Activated CD4-positive, CD25-positive, alpha-beta regulatory T cell treated with anti-CD3 and anti-CD28 coated beads, Interleukin-2, amount 50 U/mL, for 72 hours (primary cell): Measurements from ENCODE around the gene HPSE2.
"Not testable (repeated sequence)": the region's sequence is repeated elsewhere in the genome, so short reads cannot be mapped to it uniquely, and the experiment has no call there.

ENCODE experiments used
- DNase-seq: peaks from one replicate; pipeline ENCODE4 v3.0.0; 2021

HPSE2 gene

DNA sequence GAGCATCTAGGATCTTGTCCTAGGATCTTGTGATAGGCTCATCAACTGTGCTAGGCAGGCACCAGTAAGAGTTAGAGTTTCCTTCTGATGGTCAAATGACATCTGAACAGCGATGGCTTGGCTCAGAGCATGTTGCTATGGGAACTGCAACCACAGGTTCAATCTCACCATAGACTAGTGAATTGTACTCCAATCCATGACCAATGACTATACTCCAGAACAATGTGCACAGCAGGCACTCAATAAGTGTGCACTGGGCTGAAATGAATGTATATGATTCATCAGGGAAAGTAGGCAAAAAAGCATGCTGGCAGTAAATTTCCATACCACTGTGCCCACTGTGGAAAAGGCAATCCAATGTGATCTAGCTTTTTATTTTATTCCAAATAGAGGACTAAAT lies 625.4 kb downstream of the HPSE2 start:
- DNase-seq: no peak

DNA sequence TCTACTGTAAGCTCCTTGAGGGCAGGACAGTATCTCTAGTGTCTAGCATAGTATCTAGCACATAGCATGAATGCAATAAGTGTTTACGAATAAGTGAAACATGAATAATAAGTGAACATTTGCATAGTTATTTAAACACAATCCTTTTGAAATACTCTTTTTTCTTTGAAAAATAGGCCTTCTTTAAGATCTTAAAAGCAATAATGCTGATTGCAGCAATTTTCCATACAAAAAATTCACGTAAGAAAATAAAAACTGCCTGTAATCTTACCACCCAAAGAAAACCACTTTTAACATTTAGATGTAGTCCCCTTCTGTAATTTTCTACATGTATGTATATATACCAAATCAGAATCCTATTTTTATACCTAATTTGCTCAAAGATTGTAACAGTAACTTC lies 626.4 kb downstream of the HPSE2 start:
- no peak for DNase-seq

DNA sequence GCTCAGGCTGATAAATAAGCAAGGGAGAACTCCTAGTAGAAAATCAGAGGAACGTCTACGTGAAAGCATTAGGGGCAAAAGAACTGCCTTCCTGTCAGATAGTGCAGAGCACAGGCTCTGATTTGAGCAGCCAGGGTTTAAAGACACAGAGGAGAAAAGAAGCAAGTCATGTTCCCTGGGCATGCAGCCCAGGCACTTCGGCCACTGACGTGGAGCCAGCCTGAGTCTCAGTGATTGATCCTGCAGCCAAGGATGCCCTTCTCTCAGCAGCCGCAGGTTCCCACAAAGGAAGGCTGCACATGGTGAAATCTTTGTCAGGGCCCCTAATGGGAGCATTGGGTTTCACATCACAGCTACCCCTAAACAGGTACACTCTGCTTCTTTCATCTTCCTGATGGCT lies 627.2 kb downstream of the HPSE2 start:
- DNase-seq: no peak

DNA sequence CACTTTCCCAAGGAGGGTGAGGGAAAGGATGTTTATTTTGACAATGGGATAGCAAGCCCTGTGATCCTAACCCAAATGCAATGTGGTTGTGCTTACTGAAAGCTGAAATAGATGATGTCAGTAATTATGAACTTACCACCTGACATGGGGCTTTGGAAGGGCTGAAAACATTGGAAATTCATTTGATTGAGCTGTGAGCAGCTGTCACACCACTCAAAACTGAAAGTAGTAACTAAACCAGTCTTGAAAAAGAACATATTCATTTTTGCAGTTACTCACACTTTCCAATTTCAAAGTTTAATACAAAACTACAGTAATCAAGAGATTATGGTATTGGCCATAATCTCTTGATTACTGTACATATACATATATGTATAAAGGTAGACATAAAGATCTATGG lies 633.4 kb downstream of the HPSE2 start:
- no peak for DNase-seq

DNA sequence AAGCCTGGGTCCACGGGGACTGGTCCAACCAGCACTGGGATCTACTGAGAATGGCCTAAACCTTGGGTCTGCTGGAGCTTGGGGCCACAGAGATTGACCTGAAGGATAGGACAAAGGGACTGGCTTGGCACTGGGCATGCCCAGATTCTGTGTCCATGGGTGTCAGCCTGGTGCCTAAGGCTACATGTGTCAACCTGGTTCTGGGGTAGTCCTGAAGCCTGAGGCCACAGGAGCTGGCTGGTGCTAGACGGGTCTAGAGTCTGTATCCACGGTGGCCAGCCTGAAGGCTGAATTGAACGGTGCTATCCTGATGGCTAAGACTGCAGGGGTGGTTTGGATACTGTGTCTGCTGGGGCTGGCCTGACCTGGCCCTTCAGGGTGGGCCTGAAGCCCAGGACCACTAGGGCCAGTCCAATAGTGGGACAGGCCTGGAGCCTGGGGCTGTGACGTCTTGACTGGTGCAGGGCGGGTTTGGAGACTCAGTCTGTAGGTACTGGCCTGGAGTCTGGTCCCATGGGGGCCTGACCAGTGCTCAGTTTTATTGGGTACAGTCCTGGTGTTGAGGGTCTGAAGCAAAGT lies 636.5 kb downstream of the HPSE2 start:
- DNase-seq: no peak

DNA sequence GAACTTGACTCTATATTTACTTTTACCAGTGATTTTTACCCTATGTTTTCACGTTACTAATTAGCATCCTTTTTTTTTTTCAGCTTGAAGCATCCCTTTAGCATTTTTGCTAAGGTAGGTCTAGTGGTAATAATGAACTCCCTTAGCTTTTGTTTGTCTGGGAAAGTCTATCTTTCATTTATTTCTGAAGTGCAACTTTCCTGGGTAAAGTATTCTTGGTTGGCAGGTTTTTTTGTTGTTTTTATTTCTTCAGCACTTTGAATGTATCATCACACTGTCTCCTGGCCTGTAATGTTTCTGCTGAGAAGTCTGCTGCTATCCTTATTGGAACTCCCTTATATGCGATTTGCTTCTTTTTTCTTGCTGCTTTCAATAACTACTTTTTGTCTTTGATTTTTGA lies 639.2 kb downstream of the HPSE2 start:
- DNase-seq: no peak

DNA sequence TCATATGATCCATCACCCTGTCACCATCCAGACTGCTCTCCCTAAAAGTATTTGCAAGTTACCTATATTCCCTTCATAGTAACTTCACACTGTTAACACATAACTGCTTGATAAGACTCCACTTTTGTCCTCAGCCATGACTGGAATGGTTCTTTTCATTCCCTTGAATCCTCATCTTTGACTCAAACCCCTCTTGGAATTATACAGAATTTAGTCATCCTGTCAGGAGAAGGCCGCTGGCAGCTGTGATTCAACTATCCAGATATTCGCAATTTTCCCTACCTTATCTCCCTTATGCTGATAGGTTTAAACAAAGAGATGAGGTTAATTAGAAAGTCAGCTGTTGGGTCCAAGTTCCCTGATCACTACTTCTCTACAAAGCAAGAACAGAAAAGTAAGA lies 646.0 kb downstream of the HPSE2 start:
- no peak for DNase-seq

DNA sequence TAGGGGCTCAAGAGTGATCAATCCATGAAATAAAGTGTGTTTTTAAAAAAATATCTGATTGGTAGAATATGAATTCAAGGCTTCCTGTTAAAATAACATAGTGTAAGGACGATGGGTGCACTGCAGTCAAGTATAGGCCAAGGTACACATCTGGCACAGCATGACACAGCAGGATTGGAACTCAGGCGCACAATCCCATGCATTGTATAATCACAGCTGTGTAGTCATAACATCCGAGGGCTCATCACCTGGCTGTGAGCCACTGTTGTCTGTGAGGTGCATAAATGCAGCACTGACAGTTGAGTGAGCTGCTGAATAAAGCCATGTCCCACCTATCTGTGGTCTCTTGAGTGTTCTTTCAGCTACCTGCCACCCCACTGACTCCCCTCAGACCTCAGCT lies 646.6 kb downstream of the HPSE2 start:
- DNase-seq: no peak

DNA sequence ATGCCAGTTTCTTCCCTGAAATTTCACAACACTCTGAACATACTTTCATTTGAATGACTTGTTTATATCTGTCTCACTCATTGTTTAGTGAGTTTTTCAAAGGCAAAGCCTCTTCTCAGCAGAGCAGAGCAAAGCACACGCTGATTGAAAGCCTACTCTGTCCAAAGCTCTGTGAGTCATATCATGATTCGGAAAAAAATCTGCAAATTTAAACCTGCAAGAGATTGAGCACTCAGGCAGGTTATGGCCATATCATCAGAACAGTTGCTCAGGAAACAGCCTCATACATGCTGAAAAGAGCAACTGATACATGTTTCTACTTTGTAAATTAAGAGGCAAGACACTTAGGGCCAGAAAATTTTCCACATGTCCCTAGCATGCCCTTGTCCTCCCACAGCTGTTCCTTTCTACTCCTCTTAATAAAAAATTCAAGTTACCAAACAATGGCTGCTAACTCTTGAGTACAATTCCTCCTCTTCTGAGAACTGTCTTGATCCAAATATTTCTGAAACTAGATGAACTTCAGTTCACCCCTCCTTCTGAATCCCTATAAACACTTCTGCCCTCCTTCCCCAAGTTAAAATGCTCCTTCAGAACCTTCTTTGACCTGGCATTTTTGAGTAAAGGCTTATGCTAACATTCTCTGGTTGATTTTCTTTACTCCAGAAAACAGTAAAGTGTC lies 648.4 kb downstream of the HPSE2 start:
- DNase-seq: no peak

DNA sequence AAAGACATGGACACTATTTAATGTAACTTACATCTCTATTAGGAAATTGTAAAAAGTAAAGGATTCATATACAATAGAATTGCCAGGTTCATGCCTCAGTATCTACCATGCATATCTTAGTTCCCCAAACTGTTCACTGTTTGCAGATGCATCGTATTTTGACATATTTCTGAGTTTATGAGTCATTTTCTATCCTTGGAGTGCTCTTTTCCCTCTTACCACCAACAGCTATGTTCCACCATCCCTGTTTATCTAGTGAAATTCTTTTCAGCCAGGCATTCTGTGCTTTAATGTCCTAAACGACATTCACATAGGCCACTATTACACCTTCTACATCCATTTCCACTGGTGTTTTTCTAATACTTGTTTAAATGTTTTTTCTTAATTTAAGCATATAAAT lies 649.6 kb downstream of the HPSE2 start:
- DNase-seq: no peak

DNA sequence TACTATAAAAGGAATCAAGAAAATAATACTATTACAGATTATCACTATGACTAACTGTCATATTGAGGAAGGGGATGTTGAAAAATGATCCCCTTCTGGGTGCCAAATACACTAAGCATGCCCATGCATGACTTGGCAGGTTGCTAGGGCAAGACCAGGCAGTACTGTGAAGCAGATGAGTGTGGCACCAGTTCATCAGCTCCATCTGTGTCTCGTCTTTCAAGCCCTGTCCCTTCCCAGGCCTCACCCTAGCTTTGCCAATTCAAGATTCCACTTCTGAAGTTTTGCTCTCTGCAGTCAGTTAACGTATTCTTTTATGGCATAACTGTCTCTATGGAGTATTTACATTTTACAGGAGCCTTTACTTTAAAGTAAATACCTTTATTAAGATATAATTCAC lies 653.3 kb downstream of the HPSE2 start:
- DNase-seq: no peak

DNA sequence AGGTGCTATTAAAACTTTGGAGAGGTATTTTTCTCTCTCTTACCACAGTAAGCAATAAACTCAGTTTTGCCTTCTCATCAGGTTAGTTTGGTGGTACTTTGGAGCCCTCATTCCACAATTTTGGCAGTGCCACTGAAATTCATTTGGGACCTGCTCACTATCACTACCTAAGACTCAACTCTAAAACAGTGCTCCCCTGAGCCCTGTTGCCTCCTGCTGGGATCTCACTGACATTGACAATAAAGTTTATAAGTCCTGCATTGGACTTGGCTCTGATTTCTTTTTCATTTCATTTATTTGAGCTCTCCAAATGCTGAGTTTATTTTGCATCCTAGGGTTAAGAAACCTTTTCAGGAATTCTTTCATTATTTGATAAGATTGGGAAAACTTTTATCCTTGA lies 658.1 kb downstream of the HPSE2 start:
- DNase-seq: no peak

DNA sequence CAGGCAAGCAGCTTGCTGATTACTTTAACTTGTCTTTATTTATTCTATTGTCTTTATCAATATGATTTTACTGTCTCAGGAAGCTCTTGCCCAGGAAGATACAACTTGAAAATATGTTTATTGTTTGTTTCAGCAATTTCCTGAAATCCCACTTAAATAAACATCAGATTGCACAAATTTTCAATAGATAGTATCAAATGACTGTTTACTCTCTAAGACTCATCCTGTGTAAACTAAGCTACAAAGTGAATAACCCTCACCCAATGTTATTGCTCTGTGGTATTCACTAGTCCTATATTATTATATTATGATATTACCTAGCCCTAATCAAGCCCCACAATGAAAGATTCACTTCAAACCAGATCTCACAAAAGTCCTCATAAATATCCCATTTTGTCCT lies 658.5 kb downstream of the HPSE2 start:
- no peak for DNase-seq

DNA sequence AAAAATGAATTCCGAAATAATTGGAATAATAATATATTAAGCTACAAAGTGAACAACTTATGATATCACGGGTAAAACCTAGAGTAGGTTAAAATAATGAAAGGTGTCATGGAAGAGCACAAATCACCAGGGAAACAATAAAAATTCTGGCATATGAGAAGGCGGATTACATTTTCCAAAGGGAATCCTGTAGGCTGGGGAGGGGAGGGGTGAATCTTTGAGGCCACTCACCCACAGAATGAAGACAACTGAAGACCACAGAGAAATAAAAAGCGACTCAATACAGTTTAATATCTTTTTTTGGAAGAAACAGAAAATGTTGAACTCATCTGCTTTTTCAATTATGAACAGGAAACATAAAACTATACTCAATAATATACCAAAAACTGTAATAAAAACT lies 659.6 kb downstream of the HPSE2 start:
- no peak for DNase-seq

DNA sequence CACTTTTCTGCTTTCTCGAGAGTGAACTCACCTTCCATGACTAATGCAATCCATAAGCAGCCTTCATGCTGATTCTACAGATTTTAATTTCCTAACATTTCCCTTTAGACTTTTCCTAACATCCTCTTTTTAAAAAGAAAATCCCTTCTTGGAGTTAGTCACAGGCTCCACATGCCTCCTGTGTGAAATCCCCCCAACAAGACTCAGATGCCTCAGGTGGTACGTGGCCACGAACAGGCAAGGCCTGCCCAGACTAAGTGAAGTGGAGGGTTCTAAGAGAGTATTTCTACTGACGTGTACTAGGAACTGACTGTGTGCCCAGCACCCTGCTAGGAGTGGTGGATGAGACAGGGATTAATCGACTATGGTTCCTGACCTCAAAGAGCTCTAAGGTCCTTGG lies 663.1 kb downstream of the HPSE2 start:
- DNase-seq: no peak

DNA sequence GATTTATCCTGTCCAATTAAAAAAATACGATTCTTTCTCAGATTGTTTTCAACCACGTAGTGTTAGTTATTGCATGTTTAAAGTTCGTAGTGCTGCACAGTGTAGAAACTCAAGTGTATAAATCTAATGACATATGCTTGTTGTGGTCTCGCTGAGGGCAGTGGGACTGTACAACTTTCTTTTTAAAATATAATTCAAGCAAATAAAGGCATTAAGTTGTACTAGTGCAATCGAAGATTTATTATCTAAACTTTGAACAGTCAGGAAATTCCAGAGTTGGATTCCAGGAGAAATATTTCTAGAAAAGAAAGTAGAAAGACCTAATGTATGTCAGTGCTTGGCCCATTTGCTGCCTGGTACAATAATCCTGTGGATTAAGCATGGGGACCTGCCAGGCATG lies 664.8 kb downstream of the HPSE2 start:
- no peak for DNase-seq

DNA sequence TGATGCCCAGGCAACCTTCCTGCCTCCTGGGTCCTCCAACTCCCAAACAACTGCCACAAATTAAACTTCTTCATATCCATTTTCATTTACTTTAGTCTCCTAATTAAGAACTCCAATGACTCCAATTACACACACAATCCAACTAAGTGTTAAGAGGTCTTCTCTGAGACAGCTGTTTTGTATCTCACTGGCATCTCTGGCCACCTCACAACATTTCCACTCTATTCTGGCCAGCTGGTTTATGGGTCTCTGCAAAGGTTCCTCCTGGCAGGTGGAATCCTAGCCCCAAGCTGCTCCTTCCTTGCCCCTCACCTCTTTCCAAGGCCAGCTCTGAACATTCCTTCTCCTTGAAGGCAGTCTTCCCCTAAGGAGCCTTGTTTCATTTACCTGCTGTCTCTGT lies 665.8 kb downstream of the HPSE2 start:
- DNase-seq: no peak

DNA sequence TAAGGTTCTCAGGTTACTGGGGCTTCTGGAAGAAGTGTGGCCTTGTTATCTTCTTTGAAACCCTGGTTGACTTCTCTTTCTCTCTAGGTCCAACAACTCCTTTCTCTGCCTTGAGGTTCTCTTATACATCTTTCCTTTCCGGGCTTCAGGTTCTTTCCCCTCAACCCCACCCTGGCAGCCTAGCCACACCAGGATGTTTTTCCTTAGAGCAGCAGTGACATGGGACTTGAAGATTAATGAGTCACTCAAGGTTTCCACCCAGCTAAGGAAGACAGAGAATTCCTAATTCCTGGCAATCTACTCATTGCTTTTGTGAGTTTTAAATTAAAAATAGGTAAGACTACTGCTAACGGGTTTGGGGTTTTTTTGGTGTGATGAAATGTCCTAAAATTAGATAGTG lies 667.1 kb downstream of the HPSE2 start:
- no peak for DNase-seq

DNA sequence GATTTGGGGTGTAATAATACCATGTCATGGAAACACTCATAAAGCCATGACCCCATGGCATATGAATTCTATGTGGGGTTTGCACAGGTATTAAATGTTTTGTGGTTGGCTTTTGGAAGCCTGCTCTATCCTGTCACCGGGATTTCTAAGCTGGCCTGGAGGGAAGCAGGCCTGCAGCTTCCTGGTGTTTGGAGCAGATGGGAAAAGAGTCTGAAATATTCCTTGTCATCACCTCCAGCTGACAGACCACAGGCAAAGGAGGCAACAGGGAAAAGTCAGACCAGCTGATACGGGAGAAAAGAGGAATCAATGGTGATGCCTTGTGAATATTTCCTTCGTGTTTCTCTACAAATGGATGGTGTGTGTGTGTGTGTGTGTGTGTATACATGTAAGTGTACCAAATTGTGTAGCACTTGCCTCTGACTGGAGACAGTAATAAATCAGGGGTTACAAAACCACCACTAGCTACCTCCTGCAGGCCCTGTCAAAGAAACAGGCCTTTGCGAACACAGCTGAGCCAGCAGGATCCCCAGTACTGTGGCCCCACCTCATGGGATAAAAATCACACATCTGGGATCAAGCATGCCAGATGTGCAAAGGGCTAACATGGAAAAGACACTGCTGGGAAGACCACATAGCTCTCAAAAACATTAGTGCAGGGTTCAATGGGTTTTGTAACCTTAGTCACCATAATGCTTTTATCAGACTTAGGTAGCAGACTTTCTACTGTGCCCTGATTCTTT lies 668.1 kb downstream of the HPSE2 start:
- no peak for DNase-seq

DNA sequence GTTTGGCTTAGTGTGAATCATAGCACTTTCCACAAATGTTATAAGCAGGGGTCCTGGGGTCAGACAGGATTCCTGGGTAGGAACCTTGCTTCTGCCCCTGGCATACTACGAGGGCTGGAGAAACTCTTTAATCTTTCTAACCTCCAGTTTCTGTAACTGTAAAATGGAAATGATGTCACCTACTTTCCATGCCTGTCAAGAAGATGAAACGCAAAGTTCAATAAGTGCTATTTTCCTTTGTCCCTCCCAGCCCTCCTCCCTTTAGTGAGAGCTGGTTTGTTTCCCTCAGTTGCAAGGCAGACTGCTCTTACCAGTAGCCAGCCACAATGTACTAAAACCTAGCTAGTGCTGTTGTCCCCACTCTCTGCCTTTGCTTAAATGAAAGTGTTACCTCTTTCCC lies 671.8 kb downstream of the HPSE2 start:
- no peak for DNase-seq

DNA sequence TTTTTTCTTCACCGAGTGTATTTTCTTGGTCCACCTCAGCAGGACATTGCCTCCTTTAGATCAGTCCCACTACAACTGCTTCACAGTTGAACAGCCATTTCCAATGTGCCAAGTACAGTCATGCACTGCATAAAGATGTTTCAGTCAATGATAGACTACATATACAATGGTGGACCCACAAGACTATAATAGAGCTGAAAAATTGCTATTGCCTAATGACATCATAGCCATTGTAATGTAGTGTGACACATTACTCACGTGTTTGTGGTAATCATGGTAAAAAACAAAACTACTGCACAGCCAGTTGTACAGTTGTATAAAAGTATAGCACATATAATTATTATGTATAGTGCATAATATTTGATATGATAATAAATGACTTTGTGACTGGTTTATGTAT lies 675.1 kb downstream of the HPSE2 start:
- DNase-seq: no peak

DNA sequence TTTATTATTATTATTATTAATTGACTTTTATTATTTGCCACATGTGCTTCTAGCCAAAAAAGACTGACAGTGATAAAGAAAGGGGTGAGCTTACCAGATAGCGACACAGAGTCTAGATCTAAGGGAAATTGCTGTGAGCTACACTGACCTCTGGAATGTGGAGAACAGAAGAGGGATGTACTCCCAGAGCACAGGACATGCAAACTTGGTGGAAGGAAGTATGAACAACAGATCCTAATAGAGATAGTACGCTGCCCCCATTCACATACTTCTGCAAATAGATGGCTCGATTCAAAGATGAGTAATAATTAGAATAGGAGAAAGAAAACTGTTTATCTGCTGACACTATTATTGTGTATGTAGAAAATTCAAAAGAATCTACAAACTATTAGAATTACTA lies 679.6 kb downstream of the HPSE2 start:
- DNase-seq: no peak

DNA sequence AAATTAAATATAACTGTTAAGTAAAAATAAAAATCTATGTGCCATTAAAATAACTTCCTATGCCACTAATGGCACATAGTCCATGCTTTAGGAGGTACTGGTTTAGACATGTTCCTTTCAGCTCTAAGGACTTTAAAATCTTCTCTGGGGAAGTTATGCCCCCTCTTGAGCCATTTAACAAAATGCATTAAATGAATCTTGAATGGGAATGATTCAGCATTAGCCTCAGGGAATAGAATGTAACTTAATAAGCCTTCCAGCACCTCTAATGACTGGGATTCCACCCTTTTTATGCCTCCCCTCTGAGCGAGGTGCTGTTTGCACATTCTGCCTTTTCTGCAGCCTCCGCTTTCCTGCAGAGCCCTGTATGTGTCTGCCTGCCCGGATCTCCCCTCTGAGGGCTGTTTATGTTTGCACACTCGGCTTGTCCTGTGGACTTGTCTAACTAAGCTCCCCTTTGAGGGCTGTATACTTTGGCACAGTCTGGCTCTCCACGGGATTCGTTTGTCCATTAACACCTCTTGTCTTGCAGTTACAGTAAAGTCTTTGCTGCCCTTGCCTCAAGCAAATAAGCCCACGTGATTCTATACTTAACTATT lies 680.5 kb downstream of the HPSE2 start:
- DNase-seq: no peak

DNA sequence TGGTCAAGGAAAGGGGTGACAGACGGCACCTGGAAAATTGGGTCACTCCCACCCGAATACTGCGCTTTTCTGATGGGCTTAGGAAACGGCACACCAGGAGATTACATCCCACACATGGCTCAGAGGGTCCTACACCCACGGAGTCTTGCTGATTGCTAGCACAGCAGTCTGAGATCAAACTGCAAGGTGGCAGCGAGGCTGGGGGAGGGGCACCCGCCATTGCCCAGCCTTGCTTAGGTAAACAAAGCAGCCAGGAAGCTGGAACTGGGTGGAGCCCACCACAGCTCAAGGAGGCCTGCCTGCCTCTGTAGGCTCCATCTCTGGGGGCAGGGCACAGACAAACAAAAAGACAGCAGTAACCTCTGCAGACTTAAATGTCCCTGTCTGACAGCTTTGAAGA lies 694.1 kb downstream of the HPSE2 start:
- not testable (repeated sequence) for DNase-seq
